ENCODE results near the gene LRRD1.

DNA sequence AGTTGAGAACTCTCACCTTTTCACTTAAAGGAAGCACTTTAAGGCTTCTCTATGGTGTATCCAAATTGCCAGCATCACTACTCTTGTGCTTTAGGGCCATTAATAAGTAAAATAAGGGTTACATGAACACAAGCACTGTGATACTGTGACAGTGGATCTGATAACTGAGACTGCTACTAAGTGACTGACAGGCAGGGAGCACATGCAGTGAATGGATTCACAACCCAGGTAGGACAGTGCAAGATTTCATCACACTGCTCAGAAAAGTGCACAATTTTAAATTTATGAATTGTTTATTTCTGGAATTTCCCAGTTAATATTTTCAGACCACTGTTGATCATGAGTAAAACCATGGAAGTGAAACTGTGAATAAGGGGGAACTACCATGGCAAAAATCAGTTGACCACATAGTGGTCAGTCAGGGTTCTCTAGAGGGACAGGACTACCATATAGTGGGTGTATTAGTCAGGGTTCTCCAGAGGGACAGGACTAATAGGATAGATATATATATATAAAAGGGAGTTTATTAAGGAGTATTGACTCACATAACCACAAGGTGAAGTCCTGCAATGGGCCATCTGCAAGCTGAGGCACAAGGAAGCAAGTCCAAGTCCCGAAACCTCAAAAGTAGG is 23.7 kb downstream of the LRRD1 start:
- TF ChIP-seq POLR2A (IDR thresholded peaks at IDR 0.05; ENCODE audit: low read depth, low read length) (no peak), POLR2AphosphoS5 (IDR thresholded peaks at IDR 0.05; ENCODE audit: low read depth, low read length) (no peak), TAF1 (IDR thresholded peaks at IDR 0.05; ENCODE audit: borderline replicate concordance, low read depth, low read length) (no peak)
